Activated CD4-positive, alpha-beta memory T cell treated with anti-CD3 and anti-CD28 coated beads, Interleukin-2, amount 10 ng/mL, durations not matched to agents 7 days and 5 days (primary cell): ENCODE data around the gene MKNK2. TPM values are rescaled to one million over a fixed set of nuclear protein-coding genes. Genes with fewer than 3 reads are reported as not detected.
A peak's percentile ranks its signal among the peaks of the same experiment; 100 is the strongest.

Experiments
- CTCF ChIA-PET: fragments of 350-600 bp; sonication (Branson Sonifier 250); formaldehyde crosslinking; loops from one replicate; lab custom pipeline; 2021; ENCODE audit warnings: antibody characterized with exemption, inconsistent platforms; lab: Charles Lee
- POLR2A ChIA-PET: fragments of 350-600 bp; sonication (Branson Sonifier 250); formaldehyde crosslinking; loops from one replicate; lab custom pipeline; 2021; ENCODE audit warnings: antibody characterized with exemption; lab: Charles Lee
- DNase-seq: peaks from one replicate; pipeline ENCODE4 v3.0.0-alpha.2; 2020
- H3K27ac Mint-ChIP-seq: one replicate; pipeline ENCODE4 v1.8.0; 2021; ENCODE audit warnings: mild to moderate bottlenecking, mixed read lengths
- H3K27me3 Mint-ChIP-seq: one replicate; pipeline ENCODE4 v1.8.0; 2021; ENCODE audit warnings: mixed read lengths
- H3K36me3 Mint-ChIP-seq: one replicate; pipeline ENCODE4 v1.8.0; 2021; ENCODE audit warnings: low read depth, mixed read lengths
- H3K4me1 Mint-ChIP-seq: one replicate; pipeline ENCODE4 v1.8.0; 2021; ENCODE audit warnings: mixed read lengths
- H3K4me3 Mint-ChIP-seq: one replicate; pipeline ENCODE4 v1.8.0; 2021; ENCODE audit warnings: mild to moderate bottlenecking, mixed read lengths
- H3K9me3 Mint-ChIP-seq: one replicate; pipeline ENCODE4 v1.8.0; 2021; ENCODE audit warnings: mixed read lengths
- total RNA-seq, 2 experiments: library from RNA; stranded (reverse); gene quantifications; one replicate each; pipeline ENCODE4 v1.2.3, GENCODE V29; 2021

MKNK2 gene
- total RNA-seq, 2 experiments from 2014 or later: 239 to 253 TPM

- Mint-ChIP-seq H3K9me3 (peaks cover 3% of the 10 kb centered on the region), H3K4me1 (peaks cover 5% of the 10 kb centered on the region), H3K27ac (no peak overlapping the region), H3K36me3 (peaks cover 3% of the 10 kb centered on the region), H3K4me3 (no peak overlapping the region), H3K27me3 (peaks cover 3% of the 10 kb centered on the region)
- POLR2A ChIA-PET: interaction anchor here (1.1 to 1.3 kb wide), 2 partner anchors 30 to 80 kb away, joined by 3 to 5 read pairs; no protein-coding TSS in a partner anchor
- CTCF ChIA-PET: no interaction called here
- no peak for DNase-seq
Measured at GRCh38 chr19:2022289-2022688, 28.8 kb downstream of the MKNK2 start.

GRCh38 chr19:2021453-2022140, 29.4 kb downstream of the MKNK2 start:
- ChIA-PET CTCF (no interaction called here), POLR2A (interaction anchor here (1.1 kb wide), 1 partner anchor 30 kb away, joined by 5 read pairs; no protein-coding TSS in a partner anchor)
- peaks cover 3% of the 10 kb centered on the region for H3K9me3 Mint-ChIP-seq
- peaks cover 3% of the 10 kb centered on the region for H3K36me3 Mint-ChIP-seq
- peaks cover 5% of the 10 kb centered on the region for H3K4me1 Mint-ChIP-seq
- no peak overlapping the region for H3K27ac Mint-ChIP-seq
- peaks cover 3% of the 10 kb centered on the region for H3K27me3 Mint-ChIP-seq
- H3K4me3 Mint-ChIP-seq: no peak overlapping the region
- DNase-seq: no peak

- peaks cover 3% of the 10 kb centered on the region for H3K27me3 Mint-ChIP-seq
- H3K36me3 Mint-ChIP-seq: no peaks in the 10 kb centered on the region
- H3K9me3 Mint-ChIP-seq: no peaks in the 10 kb centered on the region
- H3K27ac Mint-ChIP-seq: no peak overlapping the region
- no peak overlapping the region for H3K4me3 Mint-ChIP-seq
- ChIA-PET POLR2A (interaction anchor here (1.0 to 1.3 kb wide), 3 partner anchors 22 to 90 kb away, joined by 3 to 4 read pairs (median 3); no protein-coding TSS in a partner anchor), CTCF (interaction anchor here (0.7 to 1.8 kb wide), 12 partner anchors 17 to 172 kb away, joined by 3 to 11 read pairs (median 4); no protein-coding TSS in a partner anchor)
- H3K4me1 Mint-ChIP-seq: peaks cover 10% of the 10 kb centered on the region
- DNase-seq: no peak
Measured at GRCh38 chr19:2018752-2019151, 32.3 kb downstream of the MKNK2 start.

GRCh38 chr19:2016041-2016807, 34.8 kb downstream of the MKNK2 start:
- H3K27ac Mint-ChIP-seq: no peak overlapping the region
- ChIA-PET POLR2A (interaction anchor here (0.6 to 1.5 kb wide), 2 partner anchors 67 to 68 kb away, joined by 3 to 4 read pairs; no protein-coding TSS in a partner anchor), CTCF (interaction anchor here (1.0 to 1.5 kb wide), 4 partner anchors 19 to 87 kb away, joined by 3 read pairs; no protein-coding TSS in a partner anchor)
- H3K27me3 Mint-ChIP-seq: no peaks in the 10 kb centered on the region
- peak overlapping the region; percentile 63 for H3K4me3 Mint-ChIP-seq
- H3K36me3 Mint-ChIP-seq: peaks cover 10% of the 10 kb centered on the region
- peaks cover 15% of the 10 kb centered on the region for H3K4me1 Mint-ChIP-seq
- no peaks in the 10 kb centered on the region for H3K9me3 Mint-ChIP-seq
- peak; percentile 74 for DNase-seq

- POLR2A ChIA-PET: no interaction called here
- CTCF ChIA-PET: interaction anchor here (1.0 to 1.5 kb wide), 2 partner anchors 54 to 86 kb away, joined by 3 read pairs; no protein-coding TSS in a partner anchor
- peaks cover 15% of the 10 kb centered on the region for H3K4me1 Mint-ChIP-seq
Measured at GRCh38 chr19:2015608-2015950, 35.5 kb downstream of the MKNK2 start, which contains the start of gene BTBD2. Gene BTBD2, minus strand, starts transcription at chr19:2015714. Its CDS starts 11 bp downstream, at chr19:2015703.

GRCh38 chr19:2014731-2015607, 36.1 kb downstream of the MKNK2 start:
- ChIA-PET POLR2A (no interaction called here), CTCF (interaction anchor here (1.5 kb wide), 1 partner anchor 85 kb away, joined by 3 read pairs; no protein-coding TSS in a partner anchor)
- H3K4me3 Mint-ChIP-seq: peak overlapping the region; percentile 63
- H3K27ac Mint-ChIP-seq: no peak overlapping the region
- peak; percentile 40 for DNase-seq
- no peaks in the 10 kb centered on the region for H3K9me3 Mint-ChIP-seq
- H3K27me3 Mint-ChIP-seq: no peaks in the 10 kb centered on the region
- peaks cover 12% of the 10 kb centered on the region for H3K36me3 Mint-ChIP-seq
- peaks cover 15% of the 10 kb centered on the region for H3K4me1 Mint-ChIP-seq

More at GRCh38 chr19:2015608-2015950, 35.5 kb downstream of the MKNK2 start, which contains the start of gene BTBD2:
- H3K27me3 Mint-ChIP-seq: no peaks in the 10 kb centered on the region
- no peaks in the 10 kb centered on the region for H3K9me3 Mint-ChIP-seq
- H3K36me3 Mint-ChIP-seq: peaks cover 12% of the 10 kb centered on the region
- H3K27ac Mint-ChIP-seq: no peak within 1 kb of the TSS
- peak within 1 kb of the TSS; percentile 63 for H3K4me3 Mint-ChIP-seq
- peak; percentile 61 for DNase-seq

- Mint-ChIP-seq H3K4me1 (peaks cover 10% of the 10 kb centered on the region), H3K27me3 (no peaks in the 10 kb centered on the region), H3K9me3 (no peaks in the 10 kb centered on the region), H3K36me3 (peaks cover 12% of the 10 kb centered on the region), H3K4me3 (peak overlapping the region; percentile 63), H3K27ac (no peak overlapping the region)
- DNase-seq: no peak
- ChIA-PET CTCF (no interaction called here), POLR2A (no interaction called here)
Measured at GRCh38 chr19:2014131-2014571, 36.9 kb downstream of the MKNK2 start.

- H3K27me3 Mint-ChIP-seq: no peaks in the 10 kb centered on the region
- DNase-seq: no peak
- no peak overlapping the region for H3K27ac Mint-ChIP-seq
- H3K36me3 Mint-ChIP-seq: peaks cover 12% of the 10 kb centered on the region
- ChIA-PET POLR2A (no interaction called here), CTCF (no interaction called here)
- H3K9me3 Mint-ChIP-seq: no peaks in the 10 kb centered on the region
- H3K4me1 Mint-ChIP-seq: peaks cover 10% of the 10 kb centered on the region
- H3K4me3 Mint-ChIP-seq: peak overlapping the region; percentile 52
Measured at GRCh38 chr19:2013683-2013961, 37.4 kb downstream of the MKNK2 start.

GRCh38 chr19:2012941-2013682, 37.9 kb downstream of the MKNK2 start:
- POLR2A ChIA-PET: no interaction called here
- DNase-seq: no peak
- H3K27me3 Mint-ChIP-seq: no peaks in the 10 kb centered on the region
- H3K9me3 Mint-ChIP-seq: no peaks in the 10 kb centered on the region
- H3K4me3 Mint-ChIP-seq: peak overlapping the region; percentile 11
- CTCF ChIA-PET: no interaction called here
- H3K36me3 Mint-ChIP-seq: peaks cover 12% of the 10 kb centered on the region
- H3K27ac Mint-ChIP-seq: no peak overlapping the region
- H3K4me1 Mint-ChIP-seq: peaks cover 10% of the 10 kb centered on the region

- peaks cover 7% of the 10 kb centered on the region for H3K4me1 Mint-ChIP-seq
- CTCF ChIA-PET: no interaction called here
- POLR2A ChIA-PET: no interaction called here
- no peak overlapping the region for H3K4me3 Mint-ChIP-seq
- DNase-seq: no peak
- peaks cover 12% of the 10 kb centered on the region for H3K36me3 Mint-ChIP-seq
- no peak overlapping the region for H3K27ac Mint-ChIP-seq
- H3K9me3 Mint-ChIP-seq: no peaks in the 10 kb centered on the region
- H3K27me3 Mint-ChIP-seq: no peaks in the 10 kb centered on the region
Measured at GRCh38 chr19:2011169-2011568, 39.9 kb downstream of the MKNK2 start.

GRCh38 chr19:2010135-2010668, 40.8 kb downstream of the MKNK2 start:
- no peak overlapping the region for H3K4me3 Mint-ChIP-seq
- no peak for DNase-seq

More at GRCh38 chr19:2010135-2010668, 40.8 kb downstream of the MKNK2 start:
- POLR2A ChIA-PET: no interaction called here
- CTCF ChIA-PET: no interaction called here
- Mint-ChIP-seq H3K27me3 (no peaks in the 10 kb centered on the region), H3K9me3 (no peaks in the 10 kb centered on the region), H3K36me3 (peaks cover 12% of the 10 kb centered on the region), H3K4me1 (peaks cover 5% of the 10 kb centered on the region), H3K27ac (no peak overlapping the region)
